Measurements from ENCODE around the gene PARVA. TPM values are rescaled to one million over a fixed set of nuclear protein-coding genes. Genes with fewer than 3 reads are reported as not detected.

PARVA gene
- total RNA-seq, 4 donors from 2014 or later: 28.5 to 37.4 (median 32.2) TPM

DNA sequence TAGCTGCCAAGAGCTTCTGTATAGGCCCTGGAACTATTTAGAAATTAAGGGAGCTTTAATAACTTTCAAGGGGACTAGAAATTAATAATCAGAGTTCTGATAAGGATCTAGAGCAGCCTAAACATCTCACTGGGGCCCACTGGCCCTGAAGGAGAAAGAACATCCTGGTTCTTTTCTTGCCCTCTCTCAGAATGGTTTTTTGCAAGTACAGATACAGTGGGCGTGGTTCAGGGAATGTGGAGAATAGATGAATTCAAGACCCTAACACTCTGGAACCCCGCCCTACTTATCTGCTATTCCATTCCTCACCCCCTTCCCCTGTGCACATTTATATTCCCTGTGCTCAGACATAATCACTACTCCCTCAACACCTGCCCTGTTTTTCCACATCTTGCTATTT, 90.2 kb downstream of the PARVA start:
- Histone ChIP-seq H3K4me3 (replicated peaks in 1 of 3) (no peak overlapping the region), H3K9me3 (no peaks in the 10 kb centered on the region), H3K4me1 (peaks cover 9 to 19% of the 10 kb centered on the region in 2 donors), H3K27me3 (no peaks in the 10 kb centered on the region), H3K36me3 (no peaks in the 10 kb centered on the region), H3K27ac (no peak overlapping the region)
- TF ChIP-seq, protein P1, sequence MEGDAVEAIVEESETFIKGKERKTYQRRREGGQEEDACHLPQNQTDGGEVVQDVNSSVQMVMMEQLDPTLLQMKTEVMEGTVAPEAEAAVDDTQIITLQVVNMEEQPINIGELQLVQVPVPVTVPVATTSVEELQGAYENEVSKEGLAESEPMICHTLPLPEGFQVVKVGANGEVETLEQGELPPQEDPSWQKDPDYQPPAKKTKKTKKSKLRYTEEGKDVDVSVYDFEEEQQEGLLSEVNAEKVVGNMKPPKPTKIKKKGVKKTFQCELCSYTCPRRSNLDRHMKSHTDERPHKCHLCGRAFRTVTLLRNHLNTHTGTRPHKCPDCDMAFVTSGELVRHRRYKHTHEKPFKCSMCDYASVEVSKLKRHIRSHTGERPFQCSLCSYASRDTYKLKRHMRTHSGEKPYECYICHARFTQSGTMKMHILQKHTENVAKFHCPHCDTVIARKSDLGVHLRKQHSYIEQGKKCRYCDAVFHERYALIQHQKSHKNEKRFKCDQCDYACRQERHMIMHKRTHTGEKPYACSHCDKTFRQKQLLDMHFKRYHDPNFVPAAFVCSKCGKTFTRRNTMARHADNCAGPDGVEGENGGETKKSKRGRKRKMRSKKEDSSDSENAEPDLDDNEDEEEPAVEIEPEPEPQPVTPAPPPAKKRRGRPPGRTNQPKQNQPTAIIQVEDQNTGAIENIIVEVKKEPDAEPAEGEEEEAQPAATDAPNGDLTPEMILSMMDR (IDR thresholded peaks at IDR 0.05): no peak
- no peak for TF ChIP-seq POLR2A (IDR thresholded peaks at IDR 0.05)
- WGBS, 2 donors: 96 to 97% methylated on average over 2 of the region's 2 CpGs
- DNase-seq: no peak
- intact Hi-C loops (cut with DNase I): no loop called here

DNA sequence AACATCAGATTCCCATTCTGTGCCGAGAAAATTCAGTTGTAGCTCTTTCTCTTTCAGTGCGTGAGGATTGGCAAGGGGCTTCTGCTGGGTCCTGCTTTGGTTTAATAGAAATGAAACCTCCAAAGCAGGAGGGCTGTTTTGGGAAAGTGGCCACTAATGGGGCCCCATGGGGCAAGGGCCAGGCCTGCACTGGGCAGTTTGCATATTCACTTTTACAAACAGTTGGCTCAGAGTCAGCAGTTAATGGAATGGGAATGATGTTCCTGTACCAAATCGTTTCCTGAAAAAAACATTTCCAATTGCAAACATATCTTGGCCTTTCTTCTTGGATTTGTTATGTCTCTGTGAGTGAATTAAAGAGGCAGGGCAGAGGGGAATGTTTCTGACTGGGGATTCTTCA, 92.1 kb downstream of the PARVA start:
- no peak for DNase-seq
- H3K4me3 ChIP-seq (replicated peaks in 1 of 3): no peak overlapping the region
- WGBS, 2 donors: 56 to 72% methylated on average over 3 of the region's 3 CpGs
- H3K9me3 ChIP-seq: no peaks in the 10 kb centered on the region
- TF ChIP-seq POLR2A (IDR thresholded peaks at IDR 0.05): no peak
- TF ChIP-seq, protein P1 (IDR thresholded peaks at IDR 0.05): no peak
- intact Hi-C loops (cut with DNase I): no loop called here
- no peak overlapping the region for H3K27ac ChIP-seq
- peaks cover 13 to 26% of the 10 kb centered on the region in 2 donors for H3K4me1 ChIP-seq
- no peaks in the 10 kb centered on the region for H3K27me3 ChIP-seq
- no peaks in the 10 kb centered on the region for H3K36me3 ChIP-seq

DNA sequence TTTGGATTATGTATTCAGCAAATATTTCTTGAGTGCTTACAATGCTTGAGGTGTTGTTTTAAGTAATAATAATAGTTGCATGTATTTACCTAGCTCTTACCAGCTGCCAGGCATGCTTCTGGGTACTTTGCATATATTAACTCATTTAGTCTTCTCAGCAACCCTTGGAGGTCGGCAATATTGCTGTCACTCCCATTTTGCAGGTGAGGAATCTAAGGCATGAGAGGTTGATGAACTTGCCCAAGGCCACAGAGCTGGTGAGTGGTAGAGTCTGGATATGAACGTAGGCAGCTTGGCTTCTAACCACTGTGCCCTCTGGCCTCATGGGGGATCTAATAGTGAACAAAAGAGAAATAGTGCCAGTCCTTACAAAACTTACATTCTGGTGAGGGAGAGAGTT, 92.9 kb downstream of the PARVA start:
- no peak for TF ChIP-seq POLR2A (IDR thresholded peaks at IDR 0.05)
- TF ChIP-seq, protein P1 (IDR thresholded peaks at IDR 0.05): no peak
- Histone ChIP-seq H3K27ac (no peak overlapping the region), H3K36me3 (no peaks in the 10 kb centered on the region), H3K4me1 (peaks cover 13 to 26% of the 10 kb centered on the region in 2 donors), H3K9me3 (no peaks in the 10 kb centered on the region), H3K4me3 (replicated peaks in 1 of 3) (no peak overlapping the region), H3K27me3 (no peaks in the 10 kb centered on the region)
- DNase-seq: no peak
- 85 to 89% methylated on average over 2 of the region's 2 CpGs for WGBS, 2 donors
- intact Hi-C loops (cut with DNase I): no loop called here

DNA sequence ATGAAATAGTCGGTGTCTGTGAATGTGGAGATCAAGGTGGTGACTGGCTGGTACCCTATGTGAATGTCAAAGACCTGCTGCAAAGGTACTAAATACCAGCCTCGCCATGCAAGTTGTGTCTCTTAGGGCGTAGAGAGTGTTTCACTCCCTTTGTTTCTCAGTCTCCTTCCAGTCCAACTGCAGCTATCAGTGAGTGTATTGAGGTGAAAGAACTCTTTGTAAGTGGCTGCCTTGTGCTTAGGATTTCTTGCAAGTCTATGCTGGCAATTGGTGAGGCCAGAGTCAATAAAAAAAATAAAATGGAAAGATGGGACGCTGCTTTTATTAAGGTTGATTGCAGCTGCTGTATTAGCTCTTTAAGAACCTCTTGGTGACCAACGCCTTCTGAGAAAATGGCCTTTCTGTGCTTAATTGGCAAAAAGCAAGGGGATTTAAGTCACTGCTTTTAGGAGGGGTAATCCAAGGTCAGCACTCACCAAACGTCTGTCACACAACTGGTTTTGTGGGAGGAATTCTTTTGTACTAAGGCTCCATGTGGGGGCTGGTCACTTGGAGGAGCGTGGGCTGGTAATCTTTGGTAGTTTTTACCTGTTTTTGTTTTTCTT, 95.1 kb downstream of the PARVA start:
- peak overlapping the region in 1 of 3 donors; percentile 14 for H3K27ac ChIP-seq
- peak; percentile 28 to 40 for DNase-seq
- intact Hi-C loops (cut with DNase I): no loop called here
- no peak for TF ChIP-seq POLR2A (IDR thresholded peaks at IDR 0.05)
- TF ChIP-seq, protein P1 (IDR thresholded peaks at IDR 0.05): no peak
- H3K36me3 ChIP-seq: peaks cover 0 to 2% of the 10 kb centered on the region in 2 donors
- H3K27me3 ChIP-seq: no peaks in the 10 kb centered on the region
- 49 to 50% methylated on average over 7 of the region's 7 CpGs for WGBS, 2 donors
- no peaks in the 10 kb centered on the region for H3K9me3 ChIP-seq
- H3K4me3 ChIP-seq (replicated peaks in 1 of 3): no peak overlapping the region
- peaks cover 13 to 26% of the 10 kb centered on the region in 2 donors for H3K4me1 ChIP-seq

DNA sequence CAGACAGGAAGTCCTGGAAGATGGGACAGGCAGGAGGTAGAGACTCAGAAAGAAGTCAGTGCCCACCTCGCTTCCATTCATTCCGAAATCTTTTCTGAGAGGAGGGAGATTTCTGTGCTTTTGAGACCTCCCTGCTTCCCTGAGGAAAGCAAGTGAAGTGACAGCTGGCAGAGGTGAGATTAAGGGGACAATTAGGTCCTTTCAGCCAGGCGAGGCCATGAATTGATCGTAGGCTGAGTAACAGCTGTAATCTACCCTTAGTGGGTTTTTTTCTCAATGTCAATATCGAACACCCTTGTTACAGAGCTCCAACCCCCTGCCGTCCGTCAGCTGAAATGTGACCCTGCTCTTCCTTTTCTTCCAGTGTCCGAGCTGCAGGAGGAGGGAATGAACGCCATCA, 96.0 kb downstream of the PARVA start:
- Histone ChIP-seq H3K4me1 (peaks cover 13 to 26% of the 10 kb centered on the region in 2 donors), H3K27me3 (no peaks in the 10 kb centered on the region), H3K4me3 (replicated peaks in 1 of 3) (no peak overlapping the region), H3K27ac (peak overlapping the region in 1 of 3 donors; percentile 14), H3K9me3 (no peaks in the 10 kb centered on the region), H3K36me3 (peaks cover 0 to 2% of the 10 kb centered on the region in 2 donors)
- TF ChIP-seq, protein P1 (IDR thresholded peaks at IDR 0.05): no peak
- no peak for TF ChIP-seq POLR2A (IDR thresholded peaks at IDR 0.05)
- DNase-seq: no peak
- intact Hi-C loops (cut with DNase I): no loop called here
- whole genome bisulfite sequencing, 2 donors: 94% methylated on average over 9 of the region's 9 CpGs

All from thyroid gland (tissue), 4 donors.